HG03460 (cell line): ENCODE measurements around the gene NDST3.
"Not testable (repeated sequence)": the region's sequence is repeated elsewhere in the genome, so short reads cannot be mapped to it uniquely, and the experiment has no call there.

Source experiments
- ATAC-seq: cut with Tn5 transposase; IDR thresholded peaks from one replicate; pipeline ENCODE4 v1.9.1; 2021; ENCODE audit not compliant: unreplicated experiment

The NDST3 gene

DNA sequence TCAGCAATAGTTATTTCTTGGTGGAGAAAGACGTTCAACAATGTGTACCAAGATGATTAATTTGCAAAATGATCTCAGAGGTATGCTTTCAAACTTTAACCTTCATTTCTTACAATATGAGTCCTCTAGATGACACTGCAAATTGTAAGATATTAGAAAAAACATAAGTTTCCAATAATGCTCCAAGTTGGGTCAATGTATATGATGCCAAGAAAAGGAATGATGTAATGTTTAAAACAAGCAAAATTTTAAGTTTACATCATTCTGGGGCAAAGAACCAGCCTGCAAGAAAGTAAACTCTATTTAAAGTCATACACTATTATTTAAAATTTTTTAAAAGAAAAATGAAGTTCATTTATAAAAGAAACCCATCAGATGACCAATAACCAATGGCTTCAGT lies 262.4 kb downstream of the NDST3 start:
- ATAC-seq, result no peak

DNA sequence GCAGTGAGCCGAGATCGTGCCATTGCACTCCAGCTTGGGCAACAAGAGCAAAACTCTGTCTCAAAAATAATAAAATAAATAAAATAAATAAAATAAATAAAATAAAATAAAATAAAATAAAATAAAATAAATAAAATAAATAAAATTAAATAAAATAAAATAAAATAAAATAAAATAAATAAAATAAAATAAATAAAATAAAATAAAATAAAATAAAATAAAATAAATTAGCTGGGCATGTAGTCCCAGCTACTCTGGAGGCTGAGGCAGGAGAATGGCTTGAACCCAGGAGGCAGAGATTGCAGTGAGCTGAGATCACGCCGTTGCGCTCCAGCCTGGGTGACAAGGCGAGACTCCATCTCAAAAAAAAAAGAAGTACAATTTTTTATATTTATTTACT lies 265.3 kb downstream of the NDST3 start:
- not testable (repeated sequence) for ATAC-seq

DNA sequence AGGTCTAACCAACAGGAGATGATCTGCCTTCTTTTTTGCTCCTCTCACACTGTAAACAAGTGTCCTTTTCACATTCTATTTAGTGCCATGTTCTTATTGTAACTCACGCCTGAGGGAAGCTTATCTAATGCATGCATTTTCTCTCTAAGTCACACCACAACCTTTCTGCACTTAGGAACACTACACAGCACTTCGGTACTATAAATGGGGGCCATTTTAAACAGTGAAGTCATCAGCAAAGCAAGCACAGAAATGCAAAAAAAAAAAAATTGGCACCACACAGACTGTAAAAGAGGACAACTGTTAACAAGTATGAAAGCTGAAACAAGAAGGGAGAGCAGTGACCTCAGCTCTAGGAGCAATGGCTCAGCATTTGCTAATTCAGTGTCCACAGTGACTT lies 273.4 kb downstream of the NDST3 start:
- no peak for ATAC-seq
